ENCODE data around the gene MID1IP1. TPM values are rescaled to one million over a fixed set of nuclear protein-coding genes. Genes with fewer than 3 reads are reported as not detected.

Gene MID1IP1
- total and polyA plus RNA-seq, 10 of the 15 experiments (the other 5 are each of a cell fraction or from before 2014, with no cell fraction given), result 0.21 to 62.2 (median 14.6) TPM

GRCh38 chrX:38803588-38804431, 2.6 kb downstream of the MID1IP1 start:
- 0 out of 2 replicates have a peak, but pooled peaks have one; percentile 26 for TF ChIP-seq NKRF (conservative IDR thresholded peaks at IDR 0.05)
- TF ChIP-seq TAF1 (IDR thresholded peaks at IDR 0.05; ENCODE audit: borderline replicate concordance, low read depth, low read length), result peak; percentile 17; the same call in 1 of the 2 replicates
- TF ChIP-seq POLR2A (IDR thresholded peaks at IDR 0.05; ENCODE audit: low read depth, low read length), result peak; percentile 84; the same call in 1 of the 2 replicates
- no peak for TF ChIP-seq NRF1 (conservative IDR thresholded peaks at IDR 0.05; ENCODE audit: low read depth, low read length)
- peak; percentile 24; the same call in 1 of the 2 replicates for TF ChIP-seq TBL1XR1 (IDR thresholded peaks at IDR 0.05; ENCODE audit: low read depth, low read length)
- TF ChIP-seq EGR1 (IDR thresholded peaks at IDR 0.05; ENCODE audit: borderline replicate concordance in 1 of 2, low read depth in 2 of 2, low read length in 2 of 2), result peak in 1 of 2 experiments; percentile 15; a peak in 1 of 3 replicates
- TF ChIP-seq ZBED1 (IDR thresholded peaks at IDR 0.05; ENCODE audit: borderline replicate concordance), result 0 out of 2 replicates have a peak, but pooled peaks have one; percentile 26
- TF ChIP-seq POLR2AphosphoS2 (IDR thresholded peaks at IDR 0.05; ENCODE audit: low read depth, low read length), result 0 out of 2 replicates have a peak, but pooled peaks have one; percentile 45
- peak; percentile 92 to 96 for TF ChIP-seq BHLHE40 (IDR thresholded peaks at IDR 0.05; ENCODE audit: borderline replicate concordance in 1 of 2, low read depth in 2 of 2, low read length in 1 of 2)
- TF ChIP-seq NFYB (IDR thresholded peaks at IDR 0.05; ENCODE audit: insufficient read depth, low read depth, low read length), result no peak
- peak; percentile 49 for TF ChIP-seq IKZF1 (conservative IDR thresholded peaks at IDR 0.05)
- TF ChIP-seq GATAD2B (conservative IDR thresholded peaks at IDR 0.05; ENCODE audit: low read depth), result 0 out of 2 replicates have a peak, but pooled peaks have one; percentile 22
- TF ChIP-seq PML (IDR thresholded peaks at IDR 0.05; ENCODE audit: low read length), result peak; percentile 70; the same call in 1 of the 2 replicates
- no peak for TF ChIP-seq JUND (IDR thresholded peaks at IDR 0.05; ENCODE audit: low read depth, low read length)
- peak; percentile 51 for TF ChIP-seq RUNX3 (IDR thresholded peaks at IDR 0.05; ENCODE audit: low read length)
- 0 out of 2 replicates have a peak, but pooled peaks have one; percentile 17 for TF ChIP-seq PAX5 (IDR thresholded peaks at IDR 0.05; ENCODE audit: borderline replicate concordance, low read depth, low read length)
- peak; percentile 44 for TF ChIP-seq SMAD1 (IDR thresholded peaks at IDR 0.05; ENCODE audit: low read depth, partially characterized antibody)
- TF ChIP-seq EP300 (IDR thresholded peaks at IDR 0.05; ENCODE audit: borderline replicate concordance in 1 of 2, control insufficient read depth in 1 of 2, low read depth in 2 of 2, low read length in 2 of 2), result no peak
- Histone ChIP-seq H3K79me2 (ENCODE audit: control insufficient read depth, insufficient read depth, low read length) (peaks cover 60% of the 10 kb centered on the region), H3K36me3 (ENCODE audit: control insufficient read depth in 2 of 2, insufficient read depth in 2 of 2, low read length in 1 of 2) (no peaks in the 10 kb centered on the region), H4K20me1 (ENCODE audit: control insufficient read depth, insufficient read depth) (no peaks in the 10 kb centered on the region), H3K4me2 (ENCODE audit: control insufficient read depth, insufficient read depth) (peak overlapping the region; percentile 73), H2AFZ (ENCODE audit: control insufficient read depth, low read depth, low read length) (no peak overlapping the region; the same call in 1 of the 2 replicates), H3K4me3 (peak overlapping the region; percentile 70), H3K4me1 (ENCODE audit: control insufficient read depth, insufficient read depth, low read length) (no peaks in the 10 kb centered on the region), H3K9me3 (replicated peaks; ENCODE audit: control insufficient read depth, insufficient read depth, low read length) (no peaks in the 10 kb centered on the region; the same call in 2 of the 3 replicates), H3K9ac (ENCODE audit: control insufficient read depth, insufficient read depth, low read length) (peak overlapping the region; percentile 75), H3K27ac (ENCODE audit: control insufficient read depth, insufficient read depth) (peak overlapping the region; percentile 82), H3K27me3 (replicated peaks in 1 of 2; ENCODE audit: control insufficient read depth in 2 of 2, insufficient read depth in 2 of 2, low read length in 1 of 2) (no peaks in the 10 kb centered on the region)
- POLR2A ChIA-PET, result interaction anchor here (1.4 to 2.1 kb wide), 2 partner anchors 8 to 76 kb away, joined by 4 to 7 read pairs; no protein-coding TSS in a partner anchor
- no peak for DNase-seq (ENCODE audit: low read depth, low spot score)
- 32% methylated on average over 51 of the region's 64 CpGs for WGBS (ENCODE audit: insufficient coverage, insufficient replicate concordance, low lambda C conversion rate, missing lambda C conversion rate)
- peak; percentile 78 for ATAC-seq
- no peak for FAIRE-seq
- CTCF ChIA-PET, result no interaction called here
- SMC1A ChIA-PET (ENCODE audit: uncharacterized antibody, unreplicated experiment), result interaction anchor here (1.0 to 2.4 kb wide), 5 partner anchors 10 to 180 kb away, joined by 4 to 16 read pairs (median 5); no protein-coding TSS in a partner anchor
- BruUV-seq (replicated peaks), result no TSS peak
- intact Hi-C loops (cut with micrococcal nuclease; ENCODE audit: unreplicated experiment) (loop anchor here (1.0 to 10.0 kb wide), 3 partner anchors 77 to 351 kb away; no protein-coding TSS in a partner anchor), in situ Hi-C loops (cut with MboI) (loop anchor here (10.0 kb wide), 1 partner anchor 171 kb away; no protein-coding TSS in a partner anchor)
- RAD21 ChIA-PET (ENCODE audit: unreplicated experiment), result interaction anchor here (1.4 to 2.2 kb wide), 7 partner anchors 76 to 348 kb away, joined by 3 to 10 read pairs (median 3); no protein-coding TSS in a partner anchor
